Colonic mucosa (tissue), 4 donors: Measurements from ENCODE around the gene ADRA2C. TPM values are rescaled to one million over a fixed set of nuclear protein-coding genes. Genes with fewer than 3 reads are reported as not detected.

Experiments used
- DNase-seq: peaks from one replicate; pipeline ENCODE4 v3.0.0-alpha.2; 2020
- H3K27ac ChIP-seq: fragments of 200-600 bp; one replicate; pipeline ENCODE4 v1.8.0; 2021
- H3K27me3 ChIP-seq: fragments of 200-600 bp; one replicate; pipeline ENCODE4 v1.8.0; 2021
- H3K36me3 ChIP-seq: fragments of 200-600 bp; one replicate; pipeline ENCODE4 v1.8.0; 2021
- H3K4me1 ChIP-seq: fragments of 200-600 bp; one replicate; pipeline ENCODE4 v1.8.0; 2021; ENCODE audit warnings: mild to moderate bottlenecking
- H3K4me3 ChIP-seq: fragments of 200-600 bp; one replicate; pipeline ENCODE4 v1.8.0; 2021
- H3K9ac ChIP-seq, 2 donors: one replicate each; pipeline ENCODE4 v1.7.0; 2013; ENCODE audit warnings: control low read depth in 2 of 2, low read depth in 2 of 2, low read length in 2 of 2
- H3K9me3 ChIP-seq: fragments of 200-600 bp; one replicate; pipeline ENCODE4 v1.8.0; 2021
- CTCF ChIP-seq: fragments of 200-600 bp; IDR thresholded peaks from one replicate; pipeline ENCODE4 v1.8.0; 2022; ENCODE audit warnings: antibody characterized with exemption, mild to moderate bottlenecking
- intact Hi-C: fragments of 100-400 bp; cut with DNase I; formaldehyde crosslinking; loops from one replicate; pipeline ENCODE4 v1.14.1; 2022
- total RNA-seq, 2 donors: library from RNA; stranded (reverse); fragmentation: NEBNext Ultra II Directional in 1 of 2; extraction: Animal tissue kit (Norgen Biotek cat#: 25700) in 1 of 2; gene quantifications; one replicate each; pipeline ENCODE4 v1.2.1, GENCODE V29; 2021
- donor health status: healthy.
- donor health status: DM: no; HTN: no; CAD: no.
- donor health status: DM: no; HTN: no; CAD: no.

ADRA2C gene
- total RNA-seq, result under 1 TPM; 0.61 to 0.69 TPM

- Histone ChIP-seq H3K9me3 (no peaks in the 10 kb centered on the region), H3K36me3 (no peaks in the 10 kb centered on the region), H3K4me3 (no peak within 1 kb of the TSS), H3K27me3 (peaks cover 25% of the 10 kb centered on the region), H3K27ac (no peak within 1 kb of the TSS), H3K9ac (no peak within 1 kb of the TSS), H3K4me1 (no peaks in the 10 kb centered on the region)
- no peak for TF ChIP-seq CTCF
- no peak for DNase-seq
- intact Hi-C loops, result loop anchor here (10.0 kb wide), 1 partner anchor 109 kb away; no protein-coding TSS in a partner anchor
Measured at GRCh38 chr4:3766036-3766784, at the start of gene ADRA2C. TSS of gene ADRA2C (plus strand) at chr4:3766385. CDS start at chr4:3766607, 222 bp downstream.

DNA sequence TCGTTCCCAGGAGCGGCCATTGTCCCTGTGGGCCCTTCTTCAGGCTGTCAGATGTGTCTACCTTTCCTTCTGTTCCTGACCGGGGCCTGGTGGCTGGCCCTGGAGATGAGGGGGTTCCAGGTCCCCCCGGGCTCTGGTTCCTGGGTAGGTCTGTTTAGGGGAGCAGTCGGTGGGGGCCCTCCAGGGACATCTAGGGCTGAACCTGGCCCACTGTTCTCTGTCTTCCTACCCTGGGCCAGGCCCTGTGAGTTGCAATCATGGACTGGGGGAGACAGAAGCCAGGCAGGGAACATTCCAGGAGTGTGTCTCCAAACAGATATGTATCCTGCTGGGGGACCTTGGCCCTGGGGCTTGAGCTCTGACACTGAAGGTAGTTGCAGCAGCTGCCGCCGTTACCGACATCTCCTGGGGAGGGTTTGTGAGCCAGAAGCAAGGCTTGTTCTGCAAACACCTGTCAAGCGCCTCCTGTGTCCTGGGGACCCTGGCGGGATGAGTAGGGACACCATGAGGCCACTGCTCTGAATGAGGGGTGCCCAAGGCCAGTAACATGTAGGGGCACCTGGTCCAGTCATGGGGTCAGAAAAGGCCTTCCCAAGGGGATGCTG, 49.5 kb upstream of the ADRA2C start:
- Histone ChIP-seq H3K4me1 (no peaks in the 10 kb centered on the region), H3K36me3 (no peaks in the 10 kb centered on the region), H3K9ac (no peak overlapping the region), H3K27ac (no peak overlapping the region), H3K27me3 (no peaks in the 10 kb centered on the region), H3K4me3 (no peak overlapping the region), H3K9me3 (no peaks in the 10 kb centered on the region)
- TF ChIP-seq CTCF, result no peak
- no peak for DNase-seq
- intact Hi-C loops, result no loop called here

DNA sequence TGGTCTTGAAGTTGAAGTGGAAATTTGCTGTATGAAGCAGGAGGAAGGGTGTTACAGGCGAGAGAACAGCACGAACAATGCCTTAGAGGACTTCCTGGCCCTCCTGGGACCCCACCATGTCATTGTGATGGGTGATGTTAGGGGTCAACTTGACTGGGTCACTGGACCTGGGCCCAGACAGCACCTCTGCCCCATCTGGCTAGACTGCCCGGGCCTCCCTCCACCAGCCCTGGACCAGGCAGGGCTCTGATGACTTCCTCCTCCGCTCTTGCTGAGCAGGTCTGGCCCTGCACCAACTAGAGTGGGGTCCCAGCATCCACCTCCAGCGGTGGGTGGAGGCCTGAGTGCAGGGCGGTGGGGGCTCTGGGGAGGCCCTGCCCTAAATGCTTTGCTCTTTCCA, 48.9 kb upstream of the ADRA2C start:
- Histone ChIP-seq H3K27me3 (no peaks in the 10 kb centered on the region), H3K4me3 (no peak overlapping the region), H3K4me1 (no peaks in the 10 kb centered on the region), H3K36me3 (no peaks in the 10 kb centered on the region), H3K9ac (no peak overlapping the region), H3K9me3 (no peaks in the 10 kb centered on the region), H3K27ac (no peak overlapping the region)
- TF ChIP-seq CTCF, result no peak
- intact Hi-C loops, result no loop called here
- DNase-seq, result no peak

GRCh38 chr4:3718462-3718861, 47.7 kb upstream of the ADRA2C start:
- no peak overlapping the region for H3K9ac ChIP-seq
- H3K9me3 ChIP-seq, result no peaks in the 10 kb centered on the region
- H3K27me3 ChIP-seq, result no peaks in the 10 kb centered on the region
- no peak for TF ChIP-seq CTCF
- H3K4me1 ChIP-seq, result no peaks in the 10 kb centered on the region
- intact Hi-C loops, result no loop called here
- no peak overlapping the region for H3K27ac ChIP-seq
- no peak for DNase-seq
- no peaks in the 10 kb centered on the region for H3K36me3 ChIP-seq
- no peak overlapping the region for H3K4me3 ChIP-seq

DNA sequence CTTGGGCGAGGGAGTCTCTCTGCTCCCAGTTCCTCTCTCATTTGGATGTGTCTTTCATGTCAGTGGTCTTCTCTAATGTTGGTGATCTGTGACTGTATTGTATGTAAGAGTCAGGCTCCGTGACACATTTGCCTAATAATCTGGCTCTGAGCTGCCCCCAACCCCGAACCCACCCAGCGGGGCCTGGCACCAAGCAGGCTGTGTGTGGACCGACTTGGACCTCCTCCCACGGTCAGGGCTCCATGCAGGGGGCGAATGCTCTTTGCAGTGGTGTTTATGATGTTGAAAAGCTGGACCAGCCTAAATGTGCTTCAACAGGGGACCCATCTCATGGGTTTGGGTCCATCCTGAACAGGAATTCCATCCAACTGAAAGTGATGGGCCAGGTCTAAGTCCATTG, 47.0 kb upstream of the ADRA2C start:
- intact Hi-C loops, result no loop called here
- DNase-seq, result no peak
- Histone ChIP-seq H3K9ac (no peak overlapping the region), H3K9me3 (no peaks in the 10 kb centered on the region), H3K36me3 (no peaks in the 10 kb centered on the region), H3K27me3 (no peaks in the 10 kb centered on the region), H3K4me1 (no peaks in the 10 kb centered on the region), H3K27ac (no peak overlapping the region), H3K4me3 (no peak overlapping the region)
- no peak for TF ChIP-seq CTCF
